ACC112 (cell line): ENCODE data around the gene CBX3.
A peak's percentile ranks its signal among the peaks of the same experiment; 100 is the strongest.
"Not testable (repeated sequence)": the region's sequence is repeated elsewhere in the genome, so short reads cannot be mapped to it uniquely, and the experiment has no call there.

Experiments
- H2AFZ ChIP-seq: fragments of 200-600 bp; sonication (generic); one replicate; pipeline ENCODE4 v1.6.0; 2017; ENCODE audit warnings: antibody characterized with exemption, low read length; ENCODE audit not compliant: unreplicated experiment
- H3K27ac ChIP-seq: fragments of 200-600 bp; sonication (generic); 2 replicates; pipeline ENCODE4 v1.5.1; 2014; ENCODE audit warnings: low read depth, mild to moderate bottlenecking, antibody characterized with exemption, low read length, moderate library complexity
- H3K27me3 ChIP-seq: fragments of 200-600 bp; sonication (generic); 2 replicates; pipeline ENCODE4 v1.6.1; 2014; ENCODE audit warnings: mild to moderate bottlenecking, antibody characterized with exemption, low read length, moderate library complexity, mixed read lengths; ENCODE audit not compliant: insufficient read depth
- H3K36me3 ChIP-seq: fragments of 200-600 bp; sonication (generic); 2 replicates; pipeline ENCODE4 v1.6.1; 2016; ENCODE audit warnings: mild to moderate bottlenecking, antibody characterized with exemption, low read length, moderate library complexity, mixed read lengths; ENCODE audit not compliant: insufficient read depth
- H3K4me1 ChIP-seq: fragments of 200-600 bp; sonication (generic); one replicate; pipeline ENCODE4 v1.6.1; 2016; ENCODE audit warnings: low read length, mixed read lengths; ENCODE audit not compliant: insufficient read depth, unreplicated experiment, control insufficient read depth
- H3K4me3 ChIP-seq: fragments of 200-600 bp; sonication (generic); 2 replicates; pipeline ENCODE4 v1.5.1; 2014; ENCODE audit warnings: mild to moderate bottlenecking, low read depth, low read length
- H3K79me2 ChIP-seq: fragments of 200-600 bp; sonication (generic); one replicate; pipeline ENCODE4 v1.6.0; 2016; ENCODE audit warnings: low read length; ENCODE audit not compliant: control insufficient read depth, unreplicated experiment, insufficient read depth

The CBX3 gene

GRCh38 chr7:26201247-26202018 is at the start of gene CBX3:
CBX3 (plus strand) TSS chr7:26201745; CDS start chr7:26202999, 1,254 bp downstream.
- peaks cover 90% of the 10 kb centered on the region for H3K79me2 ChIP-seq
- H3K4me3 ChIP-seq, result peak within 1 kb of the TSS; percentile 99
- H3K27ac ChIP-seq, result peak within 1 kb of the TSS; percentile 98
- H2AFZ ChIP-seq, result peak within 1 kb of the TSS; percentile 73
- H3K27me3 ChIP-seq, result no peaks in the 10 kb centered on the region
- H3K36me3 ChIP-seq, result peaks cover 45% of the 10 kb centered on the region
- peaks cover 28% of the 10 kb centered on the region for H3K4me1 ChIP-seq

DNA sequence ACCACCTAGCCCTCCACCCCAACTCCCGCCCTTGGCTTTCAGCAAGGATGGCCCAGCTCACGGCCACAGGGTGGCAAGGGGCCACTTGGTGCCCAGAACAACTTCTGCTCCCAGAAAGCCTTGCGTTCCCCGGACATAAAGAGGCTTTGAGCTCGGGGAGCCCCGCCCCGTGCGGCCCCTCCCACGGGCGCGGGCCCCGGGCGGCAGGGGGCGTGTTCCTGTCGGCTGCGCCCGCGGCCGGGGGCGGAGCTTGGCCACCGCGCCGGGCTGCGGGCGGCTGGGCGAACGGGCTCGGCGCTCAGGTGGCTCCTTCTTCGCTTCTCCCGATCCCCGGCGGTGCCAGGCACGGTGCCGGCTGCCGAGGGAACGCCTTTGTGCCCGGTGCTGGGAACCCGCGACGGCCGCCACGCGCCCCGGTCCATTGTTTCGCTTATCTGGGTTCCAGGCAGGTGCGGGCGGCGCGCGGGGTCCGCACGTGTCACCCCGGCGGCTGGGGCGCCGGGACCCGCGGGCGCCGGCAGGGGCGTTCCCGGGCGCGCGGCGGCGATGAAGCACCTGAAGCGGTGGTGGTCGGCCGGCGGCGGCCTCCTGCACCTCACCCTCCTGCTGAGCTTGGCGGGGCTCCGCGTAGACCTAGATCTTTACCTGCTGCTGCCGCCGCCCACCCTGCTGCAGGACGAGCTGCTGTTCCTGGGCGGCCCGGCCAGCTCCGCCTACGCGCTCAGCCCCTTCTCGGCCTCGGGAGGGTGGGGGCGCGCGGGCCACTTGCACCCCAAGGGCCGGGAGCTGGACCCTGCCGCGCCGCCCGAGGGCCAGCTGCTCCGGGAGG is 49.4 kb upstream of the CBX3 start, which contains the start of gene NFE2L3:
TSS of gene NFE2L3 (plus strand) at position 246 of the 829 bp plus-strand sequence. CDS start at position 547, 301 bp downstream.
- H3K4me1 ChIP-seq, result peaks cover 14% of the 10 kb centered on the region
- H3K27ac ChIP-seq, result no peak within 1 kb of the TSS
- peak within 1 kb of the TSS; percentile 78 for H3K4me3 ChIP-seq
- H3K36me3 ChIP-seq, result no peaks in the 10 kb centered on the region
- peaks cover 26% of the 10 kb centered on the region for H3K27me3 ChIP-seq
- H2AFZ ChIP-seq, result no peak within 1 kb of the TSS
- H3K79me2 ChIP-seq, result no peaks in the 10 kb centered on the region

GRCh38 chr7:26152782-26153240 is 48.7 kb upstream of the CBX3 start:
- not testable (repeated sequence) for H3K27ac ChIP-seq, H2AFZ ChIP-seq, H3K36me3 ChIP-seq, H3K79me2 ChIP-seq
- H3K4me3 ChIP-seq, result peak overlapping the region; percentile 78
- peaks cover 26% of the 10 kb centered on the region for H3K27me3 ChIP-seq
- peaks cover 14% of the 10 kb centered on the region for H3K4me1 ChIP-seq

DNA sequence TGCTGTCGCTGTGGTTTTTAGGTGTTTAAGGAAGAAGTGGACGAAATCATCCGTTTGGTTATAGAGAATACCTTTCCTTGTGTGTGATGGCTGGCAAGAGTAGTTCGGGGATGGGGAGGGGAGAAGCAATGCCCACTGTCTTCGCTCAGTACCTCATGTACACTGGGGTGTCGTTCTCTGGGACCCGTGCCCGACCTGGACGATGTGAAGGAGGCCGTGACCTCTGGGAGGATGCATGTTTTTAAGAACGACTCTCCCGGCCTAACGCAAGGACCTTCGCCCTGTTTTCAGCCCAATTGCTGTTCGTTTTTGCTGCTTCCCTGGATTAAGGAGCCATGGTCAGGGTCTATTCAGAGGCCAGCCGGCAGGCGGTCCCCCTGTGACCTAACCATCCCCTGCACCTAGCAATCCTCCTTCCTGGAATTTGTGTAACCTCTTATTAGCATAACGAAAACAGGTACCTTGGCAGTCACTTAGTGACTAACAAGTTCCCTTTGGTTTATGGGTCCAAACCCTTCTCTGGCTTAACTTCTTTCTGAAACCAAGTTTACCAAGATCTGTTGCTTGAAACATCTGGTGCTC is 48.2 kb upstream of the CBX3 start:
- peaks cover 14% of the 10 kb centered on the region for H3K4me1 ChIP-seq

GRCh38 chr7:26153823-26154783 is 47.4 kb upstream of the CBX3 start:
- Histone ChIP-seq H3K79me2 (no peaks in the 10 kb centered on the region), H3K4me1 (peaks cover 20% of the 10 kb centered on the region), H3K4me3 (no peak overlapping the region), H3K36me3 (no peaks in the 10 kb centered on the region), H3K27me3 (peaks cover 26% of the 10 kb centered on the region), H2AFZ (no peak overlapping the region), H3K27ac (no peak overlapping the region)

More for the DNA sequence above, 48.2 kb upstream of the CBX3 start:
- no peak overlapping the region for H2AFZ ChIP-seq
- no peak overlapping the region for H3K27ac ChIP-seq
- H3K36me3 ChIP-seq, result no peaks in the 10 kb centered on the region
- H3K79me2 ChIP-seq, result no peaks in the 10 kb centered on the region
- peak overlapping the region; percentile 78 for H3K4me3 ChIP-seq
- H3K27me3 ChIP-seq, result peaks cover 26% of the 10 kb centered on the region

DNA sequence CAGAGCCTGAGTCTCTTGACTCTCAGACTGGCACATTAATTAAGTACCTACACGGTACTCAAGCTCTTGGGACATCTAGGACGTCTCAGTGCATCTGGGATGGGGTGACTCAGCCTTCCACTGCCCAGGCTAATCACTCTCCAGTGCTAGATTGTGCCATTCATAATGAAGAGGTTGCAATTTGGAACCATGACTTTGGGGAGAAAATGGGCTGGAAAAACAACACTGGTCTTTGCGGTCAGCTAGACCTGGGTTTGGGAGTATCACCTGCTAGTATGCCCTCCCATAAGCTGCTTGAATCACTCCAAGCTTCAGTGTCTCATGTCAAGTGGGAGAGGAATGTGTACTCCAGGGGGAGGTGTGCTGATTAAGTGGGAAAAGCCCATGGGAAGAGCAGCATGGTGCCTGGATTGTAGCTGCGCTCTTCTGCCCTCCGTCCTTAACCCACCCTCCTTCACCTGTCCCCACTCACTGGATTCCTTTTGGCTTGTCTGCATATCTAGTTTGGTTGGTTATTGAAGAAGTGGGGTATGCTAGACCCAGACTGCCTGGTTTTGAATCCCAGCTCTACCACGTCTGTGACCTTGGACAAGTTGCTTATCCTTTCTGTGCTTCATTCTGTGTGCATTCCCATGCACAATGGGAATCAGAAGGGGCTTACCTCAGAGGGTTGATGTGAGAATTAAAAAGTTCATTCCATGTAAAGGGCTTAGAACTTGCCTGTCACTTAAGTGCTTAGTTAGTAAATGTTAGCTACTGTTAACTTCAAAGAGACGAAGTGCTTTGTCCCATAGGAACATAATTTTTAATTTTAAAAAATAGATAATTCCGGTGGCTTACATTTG is 45.8 kb upstream of the CBX3 start:
- H3K4me1 ChIP-seq, result peaks cover 25% of the 10 kb centered on the region
- H2AFZ ChIP-seq, result no peak overlapping the region
- H3K27me3 ChIP-seq, result peaks cover 14% of the 10 kb centered on the region
- peak overlapping the region; percentile 38 for H3K4me3 ChIP-seq
- H3K27ac ChIP-seq, result peak overlapping the region; percentile 66
- no peaks in the 10 kb centered on the region for H3K79me2 ChIP-seq
- H3K36me3 ChIP-seq, result no peaks in the 10 kb centered on the region

GRCh38 chr7:26156451-26157420 is 44.8 kb upstream of the CBX3 start:
- Histone ChIP-seq H3K27me3 (peaks cover 5% of the 10 kb centered on the region), H3K4me1 (peaks cover 25% of the 10 kb centered on the region), H3K36me3 (no peaks in the 10 kb centered on the region), H3K4me3 (peak overlapping the region; percentile 38), H3K27ac (peak overlapping the region; percentile 66), H3K79me2 (no peaks in the 10 kb centered on the region), H2AFZ (no peak overlapping the region)

DNA sequence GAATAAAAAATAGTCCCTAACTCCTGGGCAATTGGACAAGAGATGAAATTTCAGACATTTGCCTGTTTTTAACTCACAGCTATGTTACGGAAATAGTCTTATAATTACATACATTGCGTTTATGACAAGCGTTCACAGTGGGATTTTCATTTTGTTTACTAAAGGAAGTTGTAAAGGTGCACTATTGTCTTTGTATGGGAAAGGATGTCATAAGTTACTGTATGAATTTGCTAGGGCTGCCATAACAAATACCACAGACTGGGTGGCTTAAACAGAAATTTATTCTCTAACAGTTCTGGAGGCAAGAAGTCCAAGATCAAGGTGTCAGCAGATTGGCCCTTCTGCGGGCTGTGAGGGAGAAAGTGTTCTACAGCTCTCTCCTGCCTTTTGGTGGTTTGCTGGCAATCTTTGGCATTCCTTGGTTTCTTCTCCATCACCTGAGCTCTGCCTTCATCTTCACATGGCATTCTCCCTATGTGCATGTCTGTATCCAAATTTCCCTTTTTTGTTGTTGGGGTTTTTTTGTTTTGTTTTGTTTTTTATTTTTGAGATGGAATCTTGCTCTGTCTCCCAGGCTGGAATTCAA is 43.9 kb upstream of the CBX3 start:
- Histone ChIP-seq H3K4me1 (peaks cover 25% of the 10 kb centered on the region), H3K27me3 (peaks cover 1% of the 10 kb centered on the region), H3K79me2 (no peaks in the 10 kb centered on the region), H2AFZ (no peak overlapping the region), H3K36me3 (no peaks in the 10 kb centered on the region), H3K27ac (no peak overlapping the region), H3K4me3 (no peak overlapping the region)
